Neuronal stem cell (in vitro differentiated cells): ENCODE data around the gene ITGB1BP1.
A peak's percentile ranks its signal among the peaks of the same experiment; 100 is the strongest.

Source experiments
- DNase-seq: peaks from one replicate; pipeline ENCODE4 v3.0.0-alpha.2; 2013; ENCODE audit warnings: low spot score
- H2AFZ ChIP-seq: one replicate; pipeline ENCODE4 v1.6.1; 2013; ENCODE audit warnings: mild to moderate bottlenecking, low read length, inconsistent platforms
- H2AK5ac ChIP-seq: 2 replicates; pipeline ENCODE4 v1.6.1; 2013; ENCODE audit warnings: low read depth, mild to moderate bottlenecking, inconsistent platforms, low read length, moderate library complexity, mixed read lengths
- H2BK120ac ChIP-seq: 2 replicates; pipeline ENCODE4 v1.6.1; 2013; ENCODE audit warnings: low read depth, mild to moderate bottlenecking, inconsistent platforms, low read length, moderate library complexity, mixed read lengths
- H2BK12ac ChIP-seq: one replicate; pipeline ENCODE4 v1.6.1; 2013; ENCODE audit warnings: low read length, inconsistent platforms
- H2BK15ac ChIP-seq: 2 replicates; pipeline ENCODE4 v1.6.1; 2013; ENCODE audit warnings: mild to moderate bottlenecking, low read length, inconsistent platforms, mixed read lengths
- H2BK5ac ChIP-seq: one replicate; pipeline ENCODE4 v1.6.1; 2013; ENCODE audit warnings: inconsistent platforms, mild to moderate bottlenecking, low read length, moderate library complexity
- H3K14ac ChIP-seq: one replicate; pipeline ENCODE4 v1.6.1; 2013; ENCODE audit warnings: low read length, inconsistent platforms
- H3K18ac ChIP-seq: 2 replicates; pipeline ENCODE4 v1.6.1; 2013; ENCODE audit warnings: low read length, inconsistent platforms
- H3K23ac ChIP-seq: 2 replicates; pipeline ENCODE4 v1.6.1; 2013; ENCODE audit warnings: low read depth, mild to moderate bottlenecking, mixed read lengths, low read length, inconsistent platforms; ENCODE audit not compliant: poor library complexity
- H3K27ac ChIP-seq: replicated peaks from 3 replicates; pipeline ENCODE4 v1.5.1; 2013; ENCODE audit warnings: low read length, inconsistent platforms
- H3K27me3 ChIP-seq, 3 experiments: 2 replicates each; pipeline ENCODE4 v1.6.1; 2013; ENCODE audit warnings: low read length in 3 of 3, mild to moderate bottlenecking in 2 of 3, inconsistent platforms in 1 of 3, low read depth in 1 of 3, mixed read lengths in 1 of 3, moderate library complexity in 1 of 3; ENCODE audit not compliant: control insufficient read depth in 3 of 3, insufficient read depth in 3 of 3
- H3K36me3 ChIP-seq, 2 donors: replicated peaks in 1 of 2; 2 replicates each; pipeline ENCODE4 v1.6.1; 2013; ENCODE audit warnings: low read length in 2 of 2; ENCODE audit not compliant: control insufficient read depth in 2 of 2, insufficient read depth in 2 of 2
- H3K4ac ChIP-seq: 2 replicates; pipeline ENCODE4 v1.6.1; 2013; ENCODE audit warnings: inconsistent platforms, mild to moderate bottlenecking, low read length, moderate library complexity
- H3K4me1 ChIP-seq, 2 donors: 1 replicate in 1 of 2; 2 replicates in 1 of 2; pipeline ENCODE4 v1.6.1; 2013; ENCODE audit warnings: low read length in 2 of 2, low read depth in 1 of 2; ENCODE audit not compliant: control insufficient read depth in 2 of 2, insufficient read depth in 1 of 2
- H3K4me2 ChIP-seq: one replicate; pipeline ENCODE4 v1.6.1; 2013; ENCODE audit warnings: mild to moderate bottlenecking, low read length, inconsistent platforms; ENCODE audit not compliant: insufficient read depth, poor library complexity, severe bottlenecking
- H3K4me3 ChIP-seq, 2 donors: 2 replicates each; pipeline ENCODE4 v1.5.1; 2013; ENCODE audit warnings: low read length in 2 of 2, mild to moderate bottlenecking in 2 of 2, inconsistent platforms in 1 of 2, moderate library complexity in 1 of 2
- H3K79me1 ChIP-seq: one replicate; pipeline ENCODE4 v1.6.1; 2013; ENCODE audit warnings: low read depth, mild to moderate bottlenecking, inconsistent platforms, low read length, moderate library complexity
- H3K9ac ChIP-seq: one replicate; pipeline ENCODE4 v1.6.1; 2013; ENCODE audit warnings: mild to moderate bottlenecking, low read depth, low read length, inconsistent platforms; ENCODE audit not compliant: poor library complexity
- H3K9me3 ChIP-seq, 2 donors: replicated peaks in 1 of 2; 2 replicates each; pipeline versions ENCODE3 to v1.6.1; 2013; ENCODE audit warnings: low read length in 2 of 2, mild to moderate bottlenecking in 2 of 2, inconsistent platforms in 1 of 2, low read depth in 1 of 2, mixed read lengths in 1 of 2, moderate library complexity in 1 of 2; ENCODE audit not compliant: control insufficient read depth in 2 of 2, insufficient read depth in 1 of 2
- H4K8ac ChIP-seq: one replicate; pipeline ENCODE4 v1.6.1; 2013; ENCODE audit warnings: low read depth, mild to moderate bottlenecking, inconsistent platforms, low read length, moderate library complexity
- H4K91ac ChIP-seq: one replicate; pipeline ENCODE4 v1.6.1; 2013; ENCODE audit warnings: low read length, low read depth, mild to moderate bottlenecking, inconsistent platforms; ENCODE audit not compliant: poor library complexity
- WGBS, 2 donors: extraction: QIAGEN DNeasy Blood & Tissue Kit; methylation state at CpG; one replicate each; pipeline ENCODE4 v1.1.7; 2013; ENCODE audit warnings: missing lambda C conversion rate in 2 of 2, mixed read lengths in 1 of 2; ENCODE audit not compliant: insufficient read length in 2 of 2, insufficient replicate concordance in 1 of 2; ENCODE audit errors: extremely low coverage in 2 of 2; 5-methylcytosine and 5-hydroxymethylcytosine counted together

Gene ITGB1BP1

DNA sequence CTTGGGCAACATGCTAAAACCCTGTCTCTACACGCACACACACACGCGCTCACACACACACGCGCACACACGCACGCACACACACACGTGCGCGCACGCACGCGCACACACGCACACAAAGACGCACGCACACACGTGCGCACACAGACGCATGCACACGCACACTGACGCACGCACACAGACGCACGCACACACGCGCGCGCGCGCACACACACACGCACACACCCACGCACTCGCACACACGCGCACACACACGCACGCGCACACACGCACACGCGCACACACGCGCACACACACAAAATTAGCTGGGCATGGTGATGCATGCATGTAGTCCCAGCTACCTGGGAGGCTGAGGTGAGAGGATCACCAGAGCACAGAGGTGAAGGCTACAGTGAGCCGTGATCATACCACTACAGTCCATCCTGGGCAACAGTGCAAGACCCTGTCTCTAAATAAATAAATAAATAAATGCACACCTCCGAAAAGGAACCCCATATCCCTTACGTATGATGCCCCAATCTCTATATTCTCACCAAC, 42.9 kb upstream of the ITGB1BP1 start:
- H3K4me1 ChIP-seq, result no peaks in the 10 kb centered on the region
- peak overlapping the region; percentile 95 for H3K23ac ChIP-seq
- H3K4me3 ChIP-seq, result peak overlapping the region in 1 of 2 donors; percentile 59
- no peak overlapping the region for H3K4ac ChIP-seq
- H2BK5ac ChIP-seq, result peak overlapping the region; percentile 69
- DNase-seq, result no peak
- peak overlapping the region; percentile 87 for H2BK12ac ChIP-seq
- no peak overlapping the region for H2AFZ ChIP-seq
- H2BK15ac ChIP-seq, result no peak overlapping the region
- H3K36me3 ChIP-seq, result peaks cover 28 to 92% of the 10 kb centered on the region in 2 donors
- no peak overlapping the region for H3K27ac ChIP-seq
- peak overlapping the region; percentile 37 for H3K9ac ChIP-seq
- H3K79me1 ChIP-seq, result no peaks in the 10 kb centered on the region
- no peak overlapping the region for H2AK5ac ChIP-seq
- H2BK120ac ChIP-seq, result no peak overlapping the region
- H3K4me2 ChIP-seq, result no peak overlapping the region
- H4K91ac ChIP-seq, result peak overlapping the region; percentile 66
- WGBS, 2 donors, result 100% methylated on average over 4 of the region's 46 CpGs; no CpG with 5 or more reads in 1 of the 2 donors
- H3K9me3 ChIP-seq, result peaks cover 0 to 2% of the 10 kb centered on the region in 2 donors
- H3K18ac ChIP-seq, result no peak overlapping the region
- peak overlapping the region; percentile 57 for H4K8ac ChIP-seq
- no peaks in the 10 kb centered on the region for H3K27me3 ChIP-seq
- peak overlapping the region; percentile 76 for H3K14ac ChIP-seq

DNA sequence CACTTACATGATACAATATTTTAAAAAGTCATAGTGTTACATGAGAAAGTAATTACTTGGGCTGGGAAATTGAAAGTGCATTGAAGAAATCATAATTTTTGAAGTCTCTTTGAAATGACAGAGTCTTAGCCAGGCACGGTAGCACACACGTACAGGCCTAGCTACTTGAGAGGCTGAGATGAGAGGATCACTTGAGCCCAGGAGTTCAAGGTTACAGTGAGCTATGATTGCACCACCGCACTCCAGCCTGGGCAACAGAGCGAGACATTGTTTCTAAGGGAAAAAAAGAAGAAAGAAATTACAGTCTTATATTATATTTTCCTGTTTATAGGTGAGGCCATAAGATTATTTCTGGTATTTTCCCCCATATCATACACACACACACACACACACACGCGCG, 41.8 kb upstream of the ITGB1BP1 start:
- H3K23ac ChIP-seq, result no peak overlapping the region
- no peak overlapping the region for H3K14ac ChIP-seq
- H2BK120ac ChIP-seq, result no peak overlapping the region
- H4K91ac ChIP-seq, result no peak overlapping the region
- H2AK5ac ChIP-seq, result no peak overlapping the region
- H3K79me1 ChIP-seq, result no peaks in the 10 kb centered on the region
- no peak for DNase-seq
- no peak overlapping the region for H2BK15ac ChIP-seq
- no peaks in the 10 kb centered on the region for H3K27me3 ChIP-seq
- H2AFZ ChIP-seq, result no peak overlapping the region
- no peak overlapping the region for H4K8ac ChIP-seq
- peaks cover 26 to 93% of the 10 kb centered on the region in 2 donors for H3K36me3 ChIP-seq
- H3K4me1 ChIP-seq, result no peaks in the 10 kb centered on the region
- no peak overlapping the region for H2BK5ac ChIP-seq
- H2BK12ac ChIP-seq, result no peak overlapping the region
- no peak overlapping the region for H3K4me2 ChIP-seq
- WGBS, 2 donors, result no CpG with 5 or more reads among the region's 7 CpGs
- peaks cover 0 to 2% of the 10 kb centered on the region in 2 donors for H3K9me3 ChIP-seq
- H3K27ac ChIP-seq, result no peak overlapping the region
- no peak overlapping the region for H3K18ac ChIP-seq
- H3K4me3 ChIP-seq, result no peak overlapping the region
- H3K4ac ChIP-seq, result no peak overlapping the region
- no peak overlapping the region for H3K9ac ChIP-seq

DNA sequence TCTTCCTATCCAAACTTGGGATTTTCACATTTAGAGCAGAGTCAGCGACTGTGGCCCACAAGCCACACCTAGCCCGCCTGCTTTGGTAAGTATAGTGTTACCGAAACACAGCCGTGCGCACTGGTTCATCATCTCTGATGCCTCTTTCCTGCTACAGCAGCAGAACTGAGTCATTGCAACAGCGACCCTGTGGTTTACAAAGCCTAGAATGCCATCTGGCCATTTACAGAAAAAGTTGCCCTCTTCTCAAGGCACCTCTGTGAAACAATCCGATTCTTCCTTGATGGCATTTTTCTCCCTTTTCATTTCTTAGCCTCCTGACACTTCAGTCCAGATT, 40.3 kb upstream of the ITGB1BP1 start:
- Histone ChIP-seq H3K36me3 (peaks cover 20 to 91% of the 10 kb centered on the region in 2 donors), H3K4me1 (no peaks in the 10 kb centered on the region), H3K4me2 (no peak overlapping the region), H3K14ac (no peak overlapping the region), H3K27me3 (no peaks in the 10 kb centered on the region), H2AFZ (no peak overlapping the region), H2AK5ac (no peak overlapping the region), H3K79me1 (no peaks in the 10 kb centered on the region), H4K91ac (no peak overlapping the region), H3K4ac (no peak overlapping the region), H3K27ac (no peak overlapping the region), H3K4me3 (no peak overlapping the region), H2BK5ac (no peak overlapping the region), H3K18ac (no peak overlapping the region), H3K9ac (no peak overlapping the region), H4K8ac (no peak overlapping the region), H2BK12ac (no peak overlapping the region), H2BK120ac (no peak overlapping the region), H3K23ac (no peak overlapping the region), H3K9me3 (peaks cover 0 to 2% of the 10 kb centered on the region in 2 donors), H2BK15ac (no peak overlapping the region)
- no CpG with 5 or more reads among the region's 7 CpGs for WGBS, 2 donors
- DNase-seq, result no peak

DNA sequence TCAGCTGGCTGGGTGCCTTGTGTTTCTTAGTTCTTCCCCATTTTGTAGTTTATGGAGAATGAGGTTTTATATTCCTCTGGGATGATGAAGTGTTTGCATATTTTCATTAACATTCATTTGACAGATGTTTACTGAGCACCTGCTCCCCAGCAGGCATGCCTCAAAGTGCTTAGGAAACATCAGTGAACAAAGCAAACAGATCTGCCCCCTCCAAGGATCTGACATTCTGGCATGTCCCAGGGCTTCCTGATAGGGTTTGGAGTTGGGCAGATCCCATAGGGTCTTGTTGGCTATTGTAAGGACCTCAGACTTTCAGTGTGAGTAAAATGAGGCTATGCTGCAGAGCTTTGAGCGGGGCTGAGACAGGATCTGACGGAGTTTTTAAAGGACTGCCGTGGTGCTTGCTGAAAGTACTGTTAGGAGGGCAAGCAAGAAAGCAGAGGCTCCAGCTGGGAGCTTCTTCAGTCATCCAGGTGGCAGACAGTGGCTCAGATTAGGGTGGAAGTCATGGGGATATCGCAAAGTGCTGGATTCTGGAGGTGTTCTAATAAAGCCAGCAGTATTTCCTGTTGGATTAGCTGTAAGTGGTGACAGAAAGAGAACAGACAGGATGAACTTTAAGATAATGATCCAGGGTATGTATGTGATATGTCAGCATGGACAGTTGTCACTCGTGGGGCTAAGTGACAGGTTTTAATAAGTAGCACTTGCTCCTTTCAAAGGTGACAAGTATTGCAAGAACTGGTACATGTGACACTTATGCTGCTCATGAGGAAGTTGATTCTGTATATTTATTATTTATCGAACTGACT, 39.8 kb upstream of the ITGB1BP1 start:
- no peak overlapping the region for H3K4ac ChIP-seq
- DNase-seq, result no peak
- no peaks in the 10 kb centered on the region for H3K79me1 ChIP-seq
- H3K27ac ChIP-seq, result no peak overlapping the region
- no peak overlapping the region for H3K4me2 ChIP-seq
- no peak overlapping the region for H2BK5ac ChIP-seq
- H4K8ac ChIP-seq, result no peak overlapping the region
- peaks cover 18 to 92% of the 10 kb centered on the region in 2 donors for H3K36me3 ChIP-seq
- H3K9ac ChIP-seq, result no peak overlapping the region
- H2AK5ac ChIP-seq, result no peak overlapping the region
- H2AFZ ChIP-seq, result no peak overlapping the region
- H3K18ac ChIP-seq, result no peak overlapping the region
- no peaks in the 10 kb centered on the region for H3K27me3 ChIP-seq
- no peak overlapping the region for H3K14ac ChIP-seq
- H4K91ac ChIP-seq, result no peak overlapping the region
- H3K4me3 ChIP-seq, result no peak overlapping the region
- no peak overlapping the region for H2BK12ac ChIP-seq
- peaks cover 0 to 2% of the 10 kb centered on the region in 2 donors for H3K9me3 ChIP-seq
- no peak overlapping the region for H3K23ac ChIP-seq
- H3K4me1 ChIP-seq, result no peaks in the 10 kb centered on the region
- WGBS, 2 donors, result no CpG with 5 or more reads among the region's 6 CpGs
- H2BK15ac ChIP-seq, result no peak overlapping the region
- H2BK120ac ChIP-seq, result no peak overlapping the region
